Adrenal gland (tissue), 12 donors: ENCODE measurements around the gene RFPL3. TPM values are rescaled to one million over a fixed set of nuclear protein-coding genes. Genes with fewer than 3 reads are reported as not detected.

Source experiments
- DNase-seq, 7 donors: peaks; one replicate each; pipeline ENCODE4 v3.0.0-alpha.2; 2019 to 2020
- H3K27ac ChIP-seq, 5 donors: fragments of 200-600 bp; sonication (generic) in 4 of 5; 1 replicate in 3 of 5; 2 replicates in 2 of 5; pipeline versions ENCODE4 v1.5.1 to v1.8.0; 2016 to 2020; ENCODE audit warnings: mild to moderate bottlenecking in 1 of 5
- H3K27me3 ChIP-seq: fragments of 200-600 bp; 2 replicates; pipeline ENCODE4 v1.8.0; 2021
- H3K36me3 ChIP-seq, 2 donors: fragments of 200-600 bp; replicated peaks in 1 of 2; 1 replicate in 1 of 2; 2 replicates in 1 of 2; pipeline versions ENCODE4 v1.5.1 to v1.8.0; 2018 to 2022
- H3K4me1 ChIP-seq, 2 donors: fragments of 200-600 bp; replicated peaks in 1 of 2; 1 replicate in 1 of 2; 2 replicates in 1 of 2; pipeline versions ENCODE4 v1.5.1 to v1.8.0; 2018 to 2021
- H3K4me3 ChIP-seq, 4 donors: fragments of 200-600 bp; sonication (generic) in 3 of 4; one replicate each; pipeline ENCODE4 v1.5.1; 2016 to 2018
- H3K9me3 ChIP-seq, 3 donors: fragments of 200-600 bp; sonication (generic) in 1 of 3; replicated peaks in 1 of 3; 1 replicate in 2 of 3; 2 replicates in 1 of 3; pipeline versions ENCODE4 v1.5.1 to v1.8.0; 2016 to 2021
- CTCF ChIP-seq, 6 experiments: fragments of 450-650 bp in 4 of 6; fragments of 200-600 bp in 2 of 6; sonication (generic) in 1 of 6; IDR thresholded peaks; 1 replicate in 5 of 6; 2 replicates in 1 of 6; pipeline versions ENCODE4 v1.5.1 to v1.8.0; 2016 to 2021; ENCODE audit warnings: antibody characterized with exemption in 6 of 6, mild to moderate bottlenecking in 2 of 6, moderate library complexity in 1 of 6
- POLR2A ChIP-seq, 2 donors: fragments of 450-650 bp; IDR thresholded peaks; one replicate each; pipeline ENCODE4 v1.6.1; 2017; ENCODE audit warnings: antibody characterized with exemption in 2 of 2, mild to moderate bottlenecking in 2 of 2, moderate library complexity in 1 of 2
- WGBS, 4 donors: extraction: QIAGEN DNeasy Blood & Tissue Kit in 2 of 4; methylation state at CpG; one replicate each; pipeline versions ENCODE4 v1.1.5 to v1.1.7; 2013 to 2017; 5-methylcytosine and 5-hydroxymethylcytosine counted together
- intact Hi-C, 2 donors: fragments of 100-400 bp; cut with DNase I; formaldehyde crosslinking; loops; one replicate each; pipeline versions ENCODE4 v1.14.1 to v1.15.0; 2022 to 2023
- polyA plus RNA-seq, 3 donors: library from polyadenylated mRNA; stranded (reverse); fragments of 200-250 nt in 2 of 3; fragments of 350-450 nt in 1 of 3; fragmentation: Illumina TruSeq in 1 of 3; extraction: RNeasy Lipid Tissue Mini Kit (QIAGEN cat#74804) in 1 of 3; gene quantifications; one replicate each; pipeline ENCODE4 v1.2.3, GENCODE V29; 2013 to 2014
- total RNA-seq, 9 donors: library from RNA; depleted of rRNA in 4 of 9; stranded (reverse); fragments of >200 nt in 4 of 9; fragments of 120-200 nt in 1 of 9; fragmentation: NEBNext Ultra II Directional in 1 of 9; extraction: Animal tissue kit (Norgen Biotek cat#: 25700) in 1 of 9; gene quantifications; one replicate each; pipeline versions ENCODE4 v1.1.0 to v1.2.4, GENCODE V29; 2013 to 2023
- donor health status: healthy with polysubstance abuse.
- donor health status: Bipolar disorder and iron deficiency.
- donor health status: DM: yes; HTN: yes; CAD: no.
- donor health status: DM: no; HTN: no; CAD: no.
- donor health status: DM: no; HTN: no; CAD: no.
- donor health status: DM: yes; HTN: yes; CAD: no.

RFPL3 gene
- total and polyA plus RNA-seq, 12 donors = not detected

- DNase-seq = no peak
- intact Hi-C loops = no loop called here
- Histone ChIP-seq H3K27ac (no peak overlapping the region), H3K9me3 (no peaks in the 10 kb centered on the region), H3K4me3 (no peak overlapping the region), H3K36me3 (peaks cover 0 to 99% of the 10 kb centered on the region in 2 donors), H3K4me1 (no peaks in the 10 kb centered on the region), H3K27me3 (no peaks in the 10 kb centered on the region)
- TF ChIP-seq CTCF (IDR thresholded peaks at IDR 0.05) (no peak), POLR2A (IDR thresholded peaks at IDR 0.05) (no peak)
- 96 to 100% (median 99%) methylated on average over 1 of the region's 1 CpG for WGBS, 4 donors
Measured at GRCh38 chr22:32396255-32396654, 38.6 kb downstream of the RFPL3 start.

DNA sequence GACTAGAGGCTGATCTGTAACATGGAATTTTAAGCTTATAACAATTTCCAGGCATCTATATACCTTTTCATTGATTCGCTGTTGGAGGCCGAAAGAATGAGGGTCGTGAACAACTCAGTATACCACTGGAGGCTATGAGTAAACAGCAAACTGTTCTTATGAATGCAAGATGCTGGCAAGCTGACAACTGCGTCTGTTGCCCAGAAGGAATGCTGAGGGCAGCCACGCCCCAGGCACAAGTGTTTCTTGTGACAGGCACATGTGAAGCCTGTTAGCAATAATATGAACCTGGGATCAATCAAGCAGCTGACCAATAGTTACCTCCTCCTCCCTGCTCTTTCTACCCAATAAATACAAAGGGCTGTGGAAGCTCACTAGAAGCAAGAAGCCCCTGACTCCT, 39.1 kb downstream of the RFPL3 start:
- Histone ChIP-seq H3K27me3 (no peaks in the 10 kb centered on the region), H3K36me3 (peaks cover 0 to 99% of the 10 kb centered on the region in 2 donors), H3K4me1 (no peaks in the 10 kb centered on the region), H3K4me3 (no peak overlapping the region), H3K27ac (no peak overlapping the region), H3K9me3 (no peaks in the 10 kb centered on the region)
- no peak for TF ChIP-seq CTCF (IDR thresholded peaks at IDR 0.05)
- TF ChIP-seq POLR2A (IDR thresholded peaks at IDR 0.05) = no peak
- 85 to 94% (median 88%) methylated on average over 5 of the region's 5 CpGs for WGBS, 4 donors
- no peak for DNase-seq
- intact Hi-C loops = no loop called here

DNA sequence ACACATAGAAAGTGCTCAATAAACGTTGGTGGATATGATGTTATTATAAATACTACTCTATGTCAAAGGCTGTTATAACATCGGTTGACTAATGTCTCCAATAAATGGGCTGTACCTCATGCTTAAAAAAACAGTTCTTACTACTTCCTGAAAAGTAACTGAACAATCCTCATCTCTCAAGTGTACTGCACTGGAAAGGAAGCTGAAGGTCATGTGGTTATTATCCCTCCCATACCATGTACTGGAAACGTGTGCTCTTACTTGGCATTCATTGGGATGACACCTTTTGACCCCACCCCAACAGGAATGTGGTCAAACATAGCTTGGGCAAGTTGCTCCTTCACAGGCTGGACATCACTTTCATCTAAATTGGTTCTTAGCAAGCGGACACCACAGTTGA, 43.8 kb downstream of the RFPL3 start:
- intact Hi-C loops = no loop called here
- Histone ChIP-seq H3K4me3 (no peak overlapping the region), H3K27ac (no peak overlapping the region), H3K36me3 (peaks cover 0 to 97% of the 10 kb centered on the region in 2 donors), H3K9me3 (no peaks in the 10 kb centered on the region), H3K27me3 (no peaks in the 10 kb centered on the region), H3K4me1 (no peaks in the 10 kb centered on the region)
- WGBS, 4 donors = 71 to 79% (median 74%) methylated on average over 3 to 4 of the region's 4 CpGs
- TF ChIP-seq POLR2A (IDR thresholded peaks at IDR 0.05) (no peak), CTCF (IDR thresholded peaks at IDR 0.05) (no peak)
- DNase-seq = no peak

- H3K4me1 ChIP-seq = peaks cover 0 to 1% of the 10 kb centered on the region in 2 donors
- peaks cover 0 to 92% of the 10 kb centered on the region in 2 donors for H3K36me3 ChIP-seq
- H3K4me3 ChIP-seq = no peak overlapping the region
- TF ChIP-seq POLR2A (IDR thresholded peaks at IDR 0.05) (no peak), CTCF (IDR thresholded peaks at IDR 0.05) (no peak)
- DNase-seq = no peak
- H3K9me3 ChIP-seq = no peaks in the 10 kb centered on the region
- intact Hi-C loops = no loop called here
- H3K27me3 ChIP-seq = no peaks in the 10 kb centered on the region
- WGBS, 4 donors = 78 to 88% (median 81%) methylated on average over 2 of the region's 2 CpGs
- H3K27ac ChIP-seq = no peak overlapping the region
Measured at GRCh38 chr22:32404021-32404420, 46.4 kb downstream of the RFPL3 start.
